Measurements from ENCODE around the gene TMEM30A. TPM values are rescaled to one million over a fixed set of nuclear protein-coding genes. Genes with fewer than 3 reads are reported as not detected.
A peak's percentile ranks its signal among the peaks of the same experiment; 100 is the strongest.

The TMEM30A gene
- total and polyA plus RNA-seq, 4 donors = 66.5 to 164 (median 107) TPM

GRCh38 chr6:75210885-75211739 lies 73.5 kb downstream of the TMEM30A start:
- no peak overlapping the region for H3K4me3 ChIP-seq (ENCODE audit: low read length in 2 of 2)
- H3K9me3 ChIP-seq (ENCODE audit: control insufficient read depth, low read length) = no peaks in the 10 kb centered on the region
- no peaks in the 10 kb centered on the region for H3K36me3 ChIP-seq (ENCODE audit: control insufficient read depth in 1 of 2, insufficient read depth in 2 of 2, low read length in 1 of 2)
- no peak overlapping the region for H3K27ac ChIP-seq (ENCODE audit: low read depth in 1 of 2, low read length in 2 of 2)
- DNase-seq (no peak), ATAC-seq (ENCODE audit: low FRiP score) (no peak)
- intact Hi-C loops (cut with DNase I) = loop anchor here (2.0 to 10.0 kb wide), 6 partner anchors 799 to 1536 kb away; no protein-coding TSS in a partner anchor
- H3K4me1 ChIP-seq (ENCODE audit: control insufficient read depth in 1 of 2, insufficient read depth in 2 of 2, low read length in 2 of 2) = no peaks in the 10 kb centered on the region
- no peaks in the 10 kb centered on the region for H3K27me3 ChIP-seq (ENCODE audit: control insufficient read depth in 1 of 2, insufficient read depth in 2 of 2, low read length in 1 of 2)
- WGBS, 2 donors = 16 to 17% methylated on average over 10 of the region's 10 CpGs

GRCh38 chr6:75209184-75209723 lies 75.3 kb downstream of the TMEM30A start:
- H3K27me3 ChIP-seq (ENCODE audit: control insufficient read depth in 1 of 2, insufficient read depth in 2 of 2, low read length in 1 of 2) = no peaks in the 10 kb centered on the region
- WGBS, 2 donors = 31% methylated on average over 7 of the region's 7 CpGs
- DNase-seq (no peak), ATAC-seq (ENCODE audit: low FRiP score) (no peak)
- no peak overlapping the region for H3K4me3 ChIP-seq (ENCODE audit: low read length in 2 of 2)
- no peak overlapping the region for H3K27ac ChIP-seq (ENCODE audit: low read depth in 1 of 2, low read length in 2 of 2)
- H3K9me3 ChIP-seq (ENCODE audit: control insufficient read depth, low read length) = no peaks in the 10 kb centered on the region
- intact Hi-C loops (cut with DNase I) = loop anchor here (2.0 to 10.0 kb wide), 10 partner anchors 272 to 1472 kb away; no protein-coding TSS in a partner anchor
- no peaks in the 10 kb centered on the region for H3K4me1 ChIP-seq (ENCODE audit: control insufficient read depth in 1 of 2, insufficient read depth in 2 of 2, low read length in 2 of 2)
- no peaks in the 10 kb centered on the region for H3K36me3 ChIP-seq (ENCODE audit: control insufficient read depth in 1 of 2, insufficient read depth in 2 of 2, low read length in 1 of 2)

- DNase-seq (peak; percentile 89 to 96), ATAC-seq (ENCODE audit: low FRiP score) (peak; percentile 81)
- H3K36me3 ChIP-seq (ENCODE audit: control insufficient read depth in 1 of 2, insufficient read depth in 2 of 2, low read length in 1 of 2) = no peaks in the 10 kb centered on the region
- no peaks in the 10 kb centered on the region for H3K4me1 ChIP-seq (ENCODE audit: control insufficient read depth in 1 of 2, insufficient read depth in 2 of 2, low read length in 2 of 2)
- H3K27ac ChIP-seq (ENCODE audit: low read depth in 1 of 2, low read length in 2 of 2) = no peak overlapping the region
- no peaks in the 10 kb centered on the region for H3K9me3 ChIP-seq (ENCODE audit: control insufficient read depth, low read length)
- intact Hi-C loops (cut with DNase I) = loop anchor here (2.0 to 10.0 kb wide), 10 partner anchors 271 to 1471 kb away; no protein-coding TSS in a partner anchor
- H3K27me3 ChIP-seq (ENCODE audit: control insufficient read depth in 1 of 2, insufficient read depth in 2 of 2, low read length in 1 of 2) = no peaks in the 10 kb centered on the region
- H3K4me3 ChIP-seq (ENCODE audit: low read length in 2 of 2) = no peak overlapping the region
- WGBS, 2 donors = 19 to 20% methylated on average over 33 of the region's 33 CpGs
These were observed 76.1 kb downstream of the TMEM30A start for GRCh38 chr6:75208298-75209183.

GRCh38 chr6:75206576-75207342 lies 77.8 kb downstream of the TMEM30A start:
- Histone ChIP-seq H3K27me3 (ENCODE audit: control insufficient read depth in 1 of 2, insufficient read depth in 2 of 2, low read length in 1 of 2) (no peaks in the 10 kb centered on the region), H3K36me3 (ENCODE audit: control insufficient read depth in 1 of 2, insufficient read depth in 2 of 2, low read length in 1 of 2) (no peaks in the 10 kb centered on the region), H3K4me3 (ENCODE audit: low read length in 2 of 2) (peak overlapping the region; percentile 56 to 73), H3K9me3 (ENCODE audit: control insufficient read depth, low read length) (no peaks in the 10 kb centered on the region), H3K27ac (ENCODE audit: low read depth in 1 of 2, low read length in 2 of 2) (peak overlapping the region in 1 of 2 donors; percentile 28), H3K4me1 (ENCODE audit: control insufficient read depth in 1 of 2, insufficient read depth in 2 of 2, low read length in 2 of 2) (no peaks in the 10 kb centered on the region)
- peak; percentile 1 for ATAC-seq (ENCODE audit: low FRiP score)
- intact Hi-C loops (cut with DNase I) = loop anchor here (5.0 to 10.0 kb wide), 8 partner anchors 269 to 1469 kb away; no protein-coding TSS in a partner anchor
- peak; percentile 55 to 81 for DNase-seq
- 30 to 37% methylated on average over 35 of the region's 35 CpGs for WGBS, 2 donors

- peak; percentile 81 for ATAC-seq (ENCODE audit: low FRiP score)
- WGBS, 2 donors = 0 to 1% methylated on average over 61 to 64 of the region's 64 CpGs
- Histone ChIP-seq H3K27ac (ENCODE audit: low read depth in 1 of 2, low read length in 2 of 2) (peak within 1 kb of the TSS; percentile 1 to 43), H3K9me3 (ENCODE audit: control insufficient read depth, low read length) (no peaks in the 10 kb centered on the region), H3K36me3 (ENCODE audit: control insufficient read depth in 1 of 2, insufficient read depth in 2 of 2, low read length in 1 of 2) (no peaks in the 10 kb centered on the region), H3K27me3 (ENCODE audit: control insufficient read depth in 1 of 2, insufficient read depth in 2 of 2, low read length in 1 of 2) (no peaks in the 10 kb centered on the region), H3K4me3 (ENCODE audit: low read length in 2 of 2) (peak within 1 kb of the TSS; percentile 56 to 73), H3K4me1 (ENCODE audit: control insufficient read depth in 1 of 2, insufficient read depth in 2 of 2, low read length in 2 of 2) (no peaks in the 10 kb centered on the region)
- intact Hi-C loops (cut with DNase I) = loop anchor here (5.0 to 10.0 kb wide), 8 partner anchors 269 to 1469 kb away; no protein-coding TSS in a partner anchor
- peak; percentile 96 to 99 for DNase-seq
These were observed 78.6 kb downstream of the TMEM30A start, which contains the start of gene COL12A1 for GRCh38 chr6:75205776-75206575. Gene COL12A1, minus strand, starts transcription at chr6:75206053. Its CDS starts 3,261 bp downstream, at chr6:75202792.

- intact Hi-C loops (cut with DNase I) = loop anchor here (5.0 to 10.0 kb wide), 9 partner anchors 108 to 1468 kb away; no protein-coding TSS in a partner anchor
- DNase-seq (peak; percentile 70 to 89), ATAC-seq (ENCODE audit: low FRiP score) (peak; percentile 37)
- Histone ChIP-seq H3K36me3 (ENCODE audit: control insufficient read depth in 1 of 2, insufficient read depth in 2 of 2, low read length in 1 of 2) (no peaks in the 10 kb centered on the region), H3K27me3 (ENCODE audit: control insufficient read depth in 1 of 2, insufficient read depth in 2 of 2, low read length in 1 of 2) (no peaks in the 10 kb centered on the region), H3K9me3 (ENCODE audit: control insufficient read depth, low read length) (no peaks in the 10 kb centered on the region), H3K4me3 (ENCODE audit: low read length in 2 of 2) (peak overlapping the region; percentile 56 to 73), H3K4me1 (ENCODE audit: control insufficient read depth in 1 of 2, insufficient read depth in 2 of 2, low read length in 2 of 2) (no peaks in the 10 kb centered on the region), H3K27ac (ENCODE audit: low read depth in 1 of 2, low read length in 2 of 2) (peak overlapping the region; percentile 1 to 43)
- WGBS, 2 donors = 0% methylated on average over 47 of the region's 47 CpGs
These were observed 79.4 kb downstream of the TMEM30A start for GRCh38 chr6:75204959-75205775.

All from aorta (tissue), 5 donors.